ENCODE measurements around the gene KPTN.

- no peak for TF ChIP-seq EZH2phosphoT487 (IDR thresholded peaks at IDR 0.05; ENCODE audit: insufficient read depth, low read depth)
- TF ChIP-seq EZH2 (IDR thresholded peaks at IDR 0.05; ENCODE audit: insufficient read depth, poor library complexity, severe bottlenecking): no peak
These were observed 48.8 kb downstream of the KPTN start for GRCh38 chr19:47435196-47435595.
